Heart left ventricle (tissue), 13 donors: ENCODE results near the gene CENPX.
"Not testable (repeated sequence)": the region's sequence is repeated elsewhere in the genome, so short reads cannot be mapped to it uniquely, and the experiment has no call there.

ENCODE experiments used
- POLR2A ChIP-seq, 2 donors: fragments of 450-650 bp; IDR thresholded peaks; one replicate each; pipeline ENCODE4 v1.6.1; 2017; ENCODE audit warnings: antibody characterized with exemption in 2 of 2, mild to moderate bottlenecking in 2 of 2, moderate library complexity in 2 of 2
- TF ChIP-seq, protein P1 (sequence below), 12 donors: fragments of 200-600 bp; sonication (generic) in 4 of 12; IDR thresholded peaks; one replicate each; pipeline versions ENCODE4 v1.5.0 to v1.8.0; 2018 to 2022; ENCODE audit warnings: antibody characterized with exemption in 12 of 12, mild to moderate bottlenecking in 5 of 12
- donor health status: ischemic (EF 13 %, LVEDD 7.1; RV severe dilation, severe dysfunction).
- donor health status: DM: no; HTN: yes; CAD: no.
- donor health status: DM: no; HTN: no; CAD: no.
- donor health status: ischemic (EF 25% LVEDD 6.9; RV normal size, moderate dysfunction).
- donor health status: ischemic (EF 25% LVEDD 5.7; RV mildly dilated, moderate dysfunction).
- donor health status: ischemic (EF 35%, LVEDD 5.7; RV mildly dilated, moderate dysfunction).
- donor health status: nonischemic (EF 11% LVEDD 7.7; RV severe dilation, severe dysfunction).
- donor health status: DM: yes; HTN: yes; CAD: no.
- donor health status: PGD.
- donor health status: ischemic (EF 29% LVEDD 5.4; RV normal size, mild dysfunction).
- donor health status: nonischemic (EF 23%, LVEDD 6.1; RV moderate dilation, normal function).

DNA sequence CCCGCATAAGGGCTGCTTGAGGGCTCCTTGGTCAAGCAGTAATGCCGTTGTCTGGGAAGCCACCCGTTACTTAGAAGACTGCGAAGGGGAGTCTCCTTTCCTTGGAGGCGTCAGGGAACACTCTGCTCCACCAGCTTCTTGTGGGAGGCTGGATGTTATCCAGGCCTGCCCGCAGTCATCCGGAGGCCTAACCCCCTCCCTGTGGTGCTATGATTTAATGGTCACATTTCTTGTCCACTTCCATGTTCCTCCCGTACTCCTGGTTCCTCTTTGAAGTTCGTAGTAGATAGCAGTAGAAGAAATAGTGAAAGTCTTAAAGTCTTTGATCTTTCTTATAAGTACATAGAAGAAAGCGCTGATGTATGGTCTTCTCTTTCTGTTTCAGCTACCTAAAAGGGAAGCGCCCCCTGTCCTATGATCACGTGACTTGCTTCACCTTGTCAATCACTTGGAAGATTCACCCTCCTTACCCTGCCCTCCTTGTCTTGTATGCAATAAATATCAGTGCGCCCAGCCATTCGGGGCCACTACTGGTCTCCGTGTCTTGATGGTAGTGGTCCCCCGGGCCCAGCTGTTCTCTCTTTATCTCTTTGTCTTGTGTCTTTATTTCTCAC, 16.2 kb upstream of the CENPX start:
- TF ChIP-seq POLR2A (IDR thresholded peaks at IDR 0.05): not testable (repeated sequence)
- TF ChIP-seq, protein P1, sequence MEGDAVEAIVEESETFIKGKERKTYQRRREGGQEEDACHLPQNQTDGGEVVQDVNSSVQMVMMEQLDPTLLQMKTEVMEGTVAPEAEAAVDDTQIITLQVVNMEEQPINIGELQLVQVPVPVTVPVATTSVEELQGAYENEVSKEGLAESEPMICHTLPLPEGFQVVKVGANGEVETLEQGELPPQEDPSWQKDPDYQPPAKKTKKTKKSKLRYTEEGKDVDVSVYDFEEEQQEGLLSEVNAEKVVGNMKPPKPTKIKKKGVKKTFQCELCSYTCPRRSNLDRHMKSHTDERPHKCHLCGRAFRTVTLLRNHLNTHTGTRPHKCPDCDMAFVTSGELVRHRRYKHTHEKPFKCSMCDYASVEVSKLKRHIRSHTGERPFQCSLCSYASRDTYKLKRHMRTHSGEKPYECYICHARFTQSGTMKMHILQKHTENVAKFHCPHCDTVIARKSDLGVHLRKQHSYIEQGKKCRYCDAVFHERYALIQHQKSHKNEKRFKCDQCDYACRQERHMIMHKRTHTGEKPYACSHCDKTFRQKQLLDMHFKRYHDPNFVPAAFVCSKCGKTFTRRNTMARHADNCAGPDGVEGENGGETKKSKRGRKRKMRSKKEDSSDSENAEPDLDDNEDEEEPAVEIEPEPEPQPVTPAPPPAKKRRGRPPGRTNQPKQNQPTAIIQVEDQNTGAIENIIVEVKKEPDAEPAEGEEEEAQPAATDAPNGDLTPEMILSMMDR (IDR thresholded peaks at IDR 0.05): not testable (repeated sequence)
